Right kidney (tissue), 1 donor: ENCODE measurements around the gene FUZ.
A peak's percentile ranks its signal among the peaks of the same experiment; 100 is the strongest.

Source experiments
- DNase-seq: peaks from one replicate; pipeline ENCODE4 v3.0.0-alpha.2; 2016

The FUZ gene

GRCh38 chr19:49807058-49807903 is 5.8 kb downstream of the FUZ start:
- DNase-seq = no peak

GRCh38 chr19:49806620-49806959 is 6.5 kb downstream of the FUZ start:
- DNase-seq = no peak

DNA sequence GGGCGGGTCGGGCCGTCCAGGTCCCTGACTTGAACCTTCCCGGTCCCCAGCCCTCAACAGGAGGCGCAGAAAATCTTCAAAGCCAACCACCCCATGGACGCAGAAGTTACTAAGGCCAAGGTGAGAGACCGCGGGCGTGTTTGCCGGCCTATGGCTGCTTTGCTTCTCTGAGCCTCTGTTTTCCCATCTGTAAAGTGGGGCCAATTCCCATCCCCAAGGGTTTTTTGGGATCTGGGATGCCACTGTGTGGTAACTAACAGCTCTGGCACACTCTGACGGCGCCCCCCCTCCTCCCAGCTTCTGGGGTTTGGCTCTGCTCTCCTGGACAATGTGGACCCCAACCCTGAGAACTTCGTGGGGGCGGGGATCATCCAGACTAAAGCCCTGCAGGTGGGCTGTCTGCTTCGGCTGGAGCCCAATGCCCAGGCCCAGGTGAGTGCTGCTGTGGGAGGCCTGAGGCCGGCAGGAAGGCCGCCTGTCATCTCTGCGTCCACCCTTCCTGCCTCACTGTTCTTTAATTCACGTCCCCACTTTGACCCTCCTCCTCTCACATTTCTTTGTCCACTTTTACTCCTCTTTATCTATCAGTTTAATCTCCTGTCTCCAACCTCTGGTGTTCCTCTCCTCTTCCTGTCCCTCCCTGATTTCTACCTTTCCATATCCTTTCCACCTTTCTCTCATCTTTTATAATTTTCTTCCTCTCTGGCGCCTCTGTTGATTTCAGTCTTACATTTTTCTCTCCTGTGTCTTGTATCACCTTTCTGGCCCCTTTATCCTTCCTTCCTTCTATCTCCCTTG is 7.1 kb downstream of the FUZ start:
- DNase-seq = no peak

DNA sequence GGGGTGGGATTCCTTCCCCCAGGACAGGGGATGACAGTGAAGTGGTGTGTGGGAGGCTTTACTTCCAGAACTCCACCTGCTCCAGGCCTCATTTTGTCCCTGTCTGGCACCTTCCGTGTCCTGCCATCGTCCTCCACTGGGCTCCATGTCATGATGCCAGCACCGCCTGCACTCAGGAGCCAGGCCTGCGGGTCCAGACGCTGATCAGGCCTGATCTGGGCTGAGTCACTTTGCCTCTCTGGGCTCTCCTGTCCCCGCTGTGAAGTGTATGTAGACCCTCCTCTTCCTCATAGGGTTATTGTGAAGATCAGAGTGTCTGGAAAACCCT is 9.6 kb downstream of the FUZ start:
- DNase-seq = no peak

- DNase-seq = no peak
Measured at GRCh38 chr19:49802836-49803528, 10.1 kb downstream of the FUZ start.

DNA sequence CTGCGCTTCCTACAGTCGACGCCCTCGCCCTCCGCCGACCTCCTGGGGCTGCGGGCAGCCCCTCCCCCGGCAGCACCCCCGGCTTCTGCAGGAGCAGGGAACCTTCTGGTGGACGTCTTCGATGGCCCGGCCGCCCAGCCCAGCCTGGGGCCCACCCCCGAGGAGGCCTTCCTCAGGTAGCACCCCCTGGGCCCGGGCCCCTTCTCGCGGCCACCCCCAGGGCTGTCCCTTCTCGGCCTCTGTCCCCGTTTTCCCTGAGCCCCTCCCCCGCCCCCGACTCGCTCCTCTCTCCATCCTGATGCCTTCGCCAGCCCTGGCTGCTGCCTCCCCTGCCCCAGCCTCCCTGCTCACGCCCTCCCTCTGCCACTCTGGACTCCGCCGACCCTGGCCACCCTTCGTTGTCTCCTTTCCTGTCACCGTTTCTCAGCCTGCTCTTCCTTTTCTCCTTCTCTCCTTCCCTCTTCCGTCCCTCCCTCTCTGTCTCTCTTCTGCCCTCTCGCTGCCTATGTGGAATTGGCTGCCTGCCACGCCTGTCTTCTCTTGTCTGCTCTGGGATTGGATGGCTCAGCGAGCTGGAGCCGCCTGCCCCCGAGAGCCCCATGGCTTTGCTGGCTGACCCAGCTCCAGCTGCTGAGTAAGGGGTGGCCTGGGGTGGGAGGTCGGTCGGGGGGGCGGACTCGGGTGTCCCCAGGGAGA is 11.0 kb downstream of the FUZ start:
- DNase-seq = peak; percentile 88

DNA sequence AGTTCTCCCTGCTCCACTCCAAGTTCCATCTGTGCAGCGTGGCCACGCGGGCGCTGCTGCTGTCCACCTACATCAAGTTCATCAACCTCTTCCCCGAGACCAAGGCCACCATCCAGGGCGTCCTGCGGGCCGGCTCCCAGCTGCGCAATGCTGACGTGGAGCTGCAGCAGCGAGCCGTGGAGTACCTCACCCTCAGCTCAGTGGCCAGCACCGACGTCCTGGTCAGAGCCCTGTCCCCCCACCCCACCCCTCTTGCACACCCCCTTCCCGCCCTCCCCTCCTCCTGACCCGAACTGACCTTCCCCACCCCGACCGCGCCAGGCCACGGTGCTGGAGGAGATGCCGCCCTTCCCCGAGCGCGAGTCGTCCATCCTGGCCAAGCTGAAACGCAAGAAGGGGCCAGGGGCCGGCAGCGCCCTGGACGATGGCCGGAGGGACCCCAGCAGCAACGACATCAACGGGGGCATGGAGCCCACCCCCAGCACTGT is 11.6 kb downstream of the FUZ start:
- no peak for DNase-seq

DNA sequence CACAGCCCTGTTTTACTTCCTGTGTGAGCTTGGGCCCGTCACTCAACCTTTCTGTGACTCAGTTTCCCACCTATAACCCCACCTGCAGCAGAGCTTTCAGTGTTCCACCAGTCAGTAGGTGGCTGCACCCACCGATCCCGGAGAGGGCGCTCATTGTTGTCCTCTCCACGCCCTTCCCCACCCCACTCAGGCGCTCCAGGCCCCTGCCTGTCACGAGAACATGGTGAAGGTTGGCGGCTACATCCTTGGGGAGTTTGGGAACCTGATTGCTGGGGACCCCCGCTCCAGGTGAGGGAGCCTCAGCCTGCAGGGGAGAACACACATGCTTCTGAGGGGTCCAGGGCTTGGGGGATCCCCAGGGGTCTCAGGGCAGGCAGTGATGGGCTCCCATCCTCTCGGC is 12.3 kb downstream of the FUZ start:
- no peak for DNase-seq

DNA sequence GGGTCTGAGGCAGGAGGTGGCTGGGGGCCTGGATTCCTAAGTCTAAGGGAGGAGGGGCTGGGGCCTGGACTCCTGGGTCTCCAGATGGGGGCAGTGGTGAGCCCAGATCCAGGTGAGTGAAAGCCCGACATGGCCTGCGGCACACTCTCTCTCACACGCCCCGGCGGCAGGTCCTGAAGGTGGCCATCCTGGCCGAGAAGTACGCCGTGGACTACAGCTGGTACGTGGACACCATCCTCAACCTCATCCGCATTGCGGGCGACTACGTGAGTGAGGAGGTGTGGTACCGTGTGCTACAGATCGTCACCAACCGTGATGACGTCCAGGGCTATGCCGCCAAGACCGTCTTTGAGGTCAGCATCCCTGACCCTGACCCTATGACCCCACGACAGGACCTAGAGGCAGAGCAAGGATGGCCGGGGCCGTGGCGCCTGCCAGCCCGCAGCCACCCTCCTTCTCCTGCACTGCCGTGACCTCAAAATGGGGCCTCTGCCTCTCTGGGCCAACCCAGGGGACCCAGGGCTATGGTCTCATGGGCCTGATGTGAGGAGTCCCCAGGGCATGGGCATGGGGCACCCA is 13.2 kb downstream of the FUZ start:
- no peak for DNase-seq

DNA sequence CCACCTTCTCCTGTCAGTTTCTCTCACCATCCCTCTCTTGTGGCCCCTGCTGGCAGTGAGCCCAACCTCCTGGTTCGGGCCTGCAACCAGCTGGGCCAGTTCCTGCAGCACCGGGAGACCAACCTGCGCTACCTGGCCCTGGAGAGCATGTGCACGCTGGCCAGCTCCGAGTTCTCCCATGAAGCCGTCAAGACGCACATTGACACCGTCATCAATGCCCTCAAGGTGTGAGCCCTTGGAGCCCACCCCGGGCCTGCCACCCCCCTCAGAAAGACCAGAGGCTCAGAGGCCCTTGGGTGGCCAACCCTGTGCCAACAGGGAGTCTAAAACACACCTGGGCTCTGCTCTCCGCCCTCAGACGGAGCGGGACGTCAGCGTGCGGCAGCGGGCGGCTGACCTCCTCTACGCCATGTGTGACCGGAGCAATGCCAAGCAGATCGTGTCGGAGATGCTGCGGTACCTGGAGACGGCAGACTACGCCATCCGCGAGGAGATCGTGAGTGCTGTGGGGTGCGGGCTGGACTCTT is 13.8 kb downstream of the FUZ start:
- DNase-seq = no peak

GRCh38 chr19:49798574-49798973 is 14.5 kb downstream of the FUZ start:
- no peak for DNase-seq

- no peak for DNase-seq
Measured at GRCh38 chr19:49795615-49796014, 17.5 kb downstream of the FUZ start.

DNA sequence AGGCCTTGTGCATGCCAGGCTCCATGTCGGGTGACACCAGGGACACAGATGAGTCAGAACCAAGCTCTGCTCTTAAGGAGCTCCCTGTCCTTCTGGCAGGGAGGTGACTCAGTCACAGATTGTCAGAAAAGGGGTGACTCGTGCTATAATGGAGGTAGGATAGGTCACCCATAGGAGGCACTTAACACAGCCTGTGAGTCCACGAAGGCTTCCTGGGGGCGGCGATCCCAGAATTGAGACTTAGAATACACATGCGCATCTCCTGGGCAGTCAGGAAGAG is 19.6 kb downstream of the FUZ start:
- DNase-seq = no peak

DNA sequence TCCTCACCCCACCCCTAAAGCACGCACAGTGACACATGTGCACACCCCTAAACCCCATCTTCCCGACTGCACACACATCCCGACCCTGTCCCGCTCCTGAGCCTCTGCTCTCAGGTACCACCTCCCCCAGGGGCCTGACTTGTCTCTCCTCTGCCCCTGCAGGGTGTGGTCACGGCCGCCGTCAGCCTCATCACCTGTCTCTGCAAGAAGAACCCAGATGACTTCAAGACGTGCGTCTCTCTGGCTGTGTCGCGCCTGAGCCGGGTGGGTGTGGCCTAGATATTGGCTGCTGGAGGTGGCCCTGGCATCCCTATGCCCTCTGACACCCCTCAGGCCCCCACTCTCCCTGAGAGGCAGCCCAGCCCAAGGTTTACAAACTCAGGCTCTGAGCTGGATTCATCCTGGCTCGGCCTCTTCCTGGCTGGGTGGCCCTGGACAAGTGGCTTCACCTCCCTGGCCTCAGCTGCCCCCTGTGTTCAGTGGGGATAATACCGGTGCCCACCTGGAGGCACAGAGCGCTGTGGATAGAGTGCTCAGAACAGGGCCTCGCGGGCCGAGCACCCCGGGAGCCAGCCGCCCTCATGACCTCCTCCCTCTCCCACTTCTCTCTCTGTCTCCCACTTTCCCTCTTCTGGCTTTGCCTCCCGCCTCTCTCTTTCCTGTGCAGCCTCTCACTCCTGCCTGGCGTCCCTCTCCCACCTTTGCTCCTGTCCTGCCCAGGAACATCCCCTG is 20.1 kb downstream of the FUZ start:
- DNase-seq = no peak

- DNase-seq = no peak
Measured at GRCh38 chr19:49791776-49792445, 21.2 kb downstream of the FUZ start.

GRCh38 chr19:49790866-49791265 is 22.2 kb downstream of the FUZ start:
- DNase-seq = no peak

GRCh38 chr19:49788857-49789256 is 24.2 kb downstream of the FUZ start:
- no peak for DNase-seq

GRCh38 chr19:49787746-49788145 is 25.3 kb downstream of the FUZ start:
- no peak for DNase-seq

DNA sequence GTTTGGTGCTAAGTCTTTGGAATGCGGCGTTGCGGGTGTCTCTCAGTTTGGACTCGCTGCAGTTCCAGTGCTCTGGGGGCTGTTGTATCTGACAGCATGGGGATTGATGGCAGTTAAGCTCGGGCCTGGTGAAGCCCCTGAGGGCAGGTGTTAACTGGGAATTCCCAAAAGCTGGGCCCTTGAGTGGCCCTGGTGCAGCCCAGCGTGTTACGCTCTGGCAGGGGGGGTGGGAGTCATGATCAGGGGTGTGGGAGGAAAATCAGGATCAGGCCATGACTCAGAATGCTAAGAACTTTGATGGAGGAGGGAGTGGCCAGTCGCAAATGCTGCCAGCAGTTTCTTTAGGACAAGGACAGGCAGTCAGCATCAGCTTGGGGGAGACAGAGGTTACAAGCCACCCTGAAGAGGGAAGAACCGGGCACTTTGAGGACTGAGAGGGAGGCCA is 26.7 kb downstream of the FUZ start:
- DNase-seq = no peak

GRCh38 chr19:49782515-49782914 is 30.6 kb downstream of the FUZ start:
- no peak for DNase-seq

DNA sequence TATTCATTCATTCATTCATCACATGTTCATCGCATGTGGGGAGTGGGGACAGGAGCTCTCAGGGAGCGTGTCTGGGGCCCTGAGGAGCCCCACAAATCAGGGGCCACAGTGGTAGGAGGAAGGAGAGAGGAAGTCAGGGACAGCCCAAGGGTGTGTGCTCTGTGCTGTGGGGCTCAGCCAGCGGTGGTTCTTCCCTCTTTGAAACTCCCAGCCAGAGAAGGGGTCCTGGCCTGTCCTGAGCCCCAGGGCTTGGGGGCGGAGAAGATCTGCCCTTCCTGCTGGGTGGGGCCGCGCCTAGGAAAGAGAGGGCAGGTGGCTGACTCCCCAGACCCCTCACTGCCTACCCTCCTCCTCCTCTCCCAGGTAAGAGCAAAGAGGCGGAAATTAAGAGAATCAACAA is 31.7 kb downstream of the FUZ start:
- no peak for DNase-seq
